ENCODE data around the gene SCN4B.

DNA sequence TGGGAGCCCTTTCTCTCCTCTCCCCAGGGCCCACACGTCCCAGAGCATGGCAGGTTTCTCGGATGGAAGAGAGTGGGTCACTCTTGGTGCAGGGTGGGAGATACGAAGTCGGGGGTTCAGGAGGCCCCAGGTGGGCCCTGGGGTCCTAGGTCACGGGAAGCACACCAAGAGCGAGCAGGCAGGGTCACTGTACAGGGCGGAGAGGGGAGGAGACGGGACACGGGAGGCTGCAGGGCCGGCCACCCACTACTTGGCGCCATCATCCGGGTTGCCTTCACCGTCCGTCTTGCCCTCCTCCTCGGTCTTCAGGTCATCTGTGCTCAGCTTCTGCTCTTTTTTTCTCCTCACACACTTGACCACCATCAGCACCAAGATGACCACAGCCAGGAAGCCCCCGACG is 14.0 kb upstream of the SCN4B start:
- no peak for TF ChIP-seq CTCF (IDR thresholded peaks at IDR 0.05; ENCODE audit: insufficient read depth, low read depth, low read length)
- no peak for TF ChIP-seq EZH2 (IDR thresholded peaks at IDR 0.05; ENCODE audit: insufficient read depth, low read length)
